ENCODE data around the gene MYL9.

Gene MYL9

GRCh38 chr20:36574366-36575135 lies 33.2 kb downstream of the MYL9 start:
- peak overlapping the region; percentile 78 for H3K4me3 ChIP-seq (ENCODE audit: low read depth, low read length)
- no peak for DNase-seq (ENCODE audit: low read depth)
- TF ChIP-seq, protein P1, sequence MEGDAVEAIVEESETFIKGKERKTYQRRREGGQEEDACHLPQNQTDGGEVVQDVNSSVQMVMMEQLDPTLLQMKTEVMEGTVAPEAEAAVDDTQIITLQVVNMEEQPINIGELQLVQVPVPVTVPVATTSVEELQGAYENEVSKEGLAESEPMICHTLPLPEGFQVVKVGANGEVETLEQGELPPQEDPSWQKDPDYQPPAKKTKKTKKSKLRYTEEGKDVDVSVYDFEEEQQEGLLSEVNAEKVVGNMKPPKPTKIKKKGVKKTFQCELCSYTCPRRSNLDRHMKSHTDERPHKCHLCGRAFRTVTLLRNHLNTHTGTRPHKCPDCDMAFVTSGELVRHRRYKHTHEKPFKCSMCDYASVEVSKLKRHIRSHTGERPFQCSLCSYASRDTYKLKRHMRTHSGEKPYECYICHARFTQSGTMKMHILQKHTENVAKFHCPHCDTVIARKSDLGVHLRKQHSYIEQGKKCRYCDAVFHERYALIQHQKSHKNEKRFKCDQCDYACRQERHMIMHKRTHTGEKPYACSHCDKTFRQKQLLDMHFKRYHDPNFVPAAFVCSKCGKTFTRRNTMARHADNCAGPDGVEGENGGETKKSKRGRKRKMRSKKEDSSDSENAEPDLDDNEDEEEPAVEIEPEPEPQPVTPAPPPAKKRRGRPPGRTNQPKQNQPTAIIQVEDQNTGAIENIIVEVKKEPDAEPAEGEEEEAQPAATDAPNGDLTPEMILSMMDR (IDR thresholded peaks at IDR 0.05; ENCODE audit: control insufficient read depth, extremely low read depth, insufficient read depth) = no peak

- no peak for DNase-seq (ENCODE audit: low read depth)
- TF ChIP-seq, protein P1 (IDR thresholded peaks at IDR 0.05; ENCODE audit: control insufficient read depth, extremely low read depth, insufficient read depth) = no peak
- H3K4me3 ChIP-seq (ENCODE audit: low read depth, low read length) = no peak overlapping the region
Measured at GRCh38 chr20:36576081-36576445, 34.7 kb downstream of the MYL9 start.

- H3K4me3 ChIP-seq (ENCODE audit: low read depth, low read length) = no peak overlapping the region
- no peak for DNase-seq (ENCODE audit: low read depth)
- TF ChIP-seq, protein P1 (IDR thresholded peaks at IDR 0.05; ENCODE audit: control insufficient read depth, extremely low read depth, insufficient read depth) = no peak
Measured at GRCh38 chr20:36578356-36579041, 37.2 kb downstream of the MYL9 start.

DNA sequence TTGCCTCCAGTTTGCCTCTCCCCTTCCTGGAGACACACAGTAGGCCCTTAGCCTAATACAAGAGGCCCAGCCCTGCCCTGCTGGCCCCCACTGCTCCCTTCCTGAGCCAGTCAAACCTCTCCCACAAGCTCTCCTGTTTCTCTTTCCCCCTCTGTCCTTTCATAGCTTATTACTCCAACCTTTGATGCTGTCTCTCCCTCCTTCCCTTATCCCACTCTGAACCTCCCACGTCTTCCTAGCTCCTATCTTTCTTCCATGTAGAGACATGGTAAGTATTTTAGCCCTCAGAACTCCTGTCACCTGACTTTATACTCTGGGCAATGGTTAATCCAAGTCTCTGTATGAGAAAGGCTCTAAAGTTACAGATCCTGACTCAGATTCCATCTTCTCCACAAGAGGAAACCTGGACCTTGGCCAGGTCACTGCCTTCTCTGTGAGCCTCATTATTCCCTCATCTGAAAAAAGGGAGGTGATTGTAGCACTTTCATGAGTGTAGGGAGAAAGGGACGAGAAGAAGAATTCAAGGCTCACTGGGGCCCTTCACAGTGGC lies 38.8 kb downstream of the MYL9 start:
- TF ChIP-seq, protein P1 (IDR thresholded peaks at IDR 0.05; ENCODE audit: control insufficient read depth, extremely low read depth, insufficient read depth) = no peak
- no peak for DNase-seq (ENCODE audit: low read depth)

GRCh38 chr20:36582322-36582721 lies 41.0 kb downstream of the MYL9 start:
- TF ChIP-seq, protein P1 (IDR thresholded peaks at IDR 0.05; ENCODE audit: control insufficient read depth, extremely low read depth, insufficient read depth) = no peak

More for the DNA sequence above, 38.8 kb downstream of the MYL9 start:
- no peak overlapping the region for H3K4me3 ChIP-seq (ENCODE audit: low read depth, low read length)

DNA sequence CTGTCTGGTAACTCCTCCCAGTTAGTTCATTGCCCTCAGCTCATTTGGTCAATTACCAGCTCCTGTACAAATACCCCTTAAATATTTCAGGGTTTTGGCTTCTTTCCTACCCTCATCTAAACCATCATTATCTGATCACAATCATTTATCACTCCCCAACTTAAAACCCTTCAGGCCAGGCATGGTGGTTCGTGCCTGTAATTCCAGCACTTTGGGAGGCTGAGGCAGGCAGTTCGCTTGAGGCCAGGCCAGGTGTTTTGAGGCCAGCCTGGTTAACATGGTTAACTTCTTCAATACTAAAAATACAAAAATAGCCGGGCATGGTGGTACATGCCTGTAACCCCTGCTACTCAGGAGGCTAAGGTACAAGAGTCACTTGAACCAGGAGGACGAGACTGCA lies 41.5 kb downstream of the MYL9 start:
- no peak overlapping the region for H3K4me3 ChIP-seq (ENCODE audit: low read depth, low read length)
- DNase-seq (ENCODE audit: low read depth) = no peak
- TF ChIP-seq, protein P1 (IDR thresholded peaks at IDR 0.05; ENCODE audit: control insufficient read depth, extremely low read depth, insufficient read depth) = no peak

More at GRCh38 chr20:36582322-36582721, 41.0 kb downstream of the MYL9 start:
- H3K4me3 ChIP-seq (ENCODE audit: low read depth, low read length) = no peak overlapping the region
- DNase-seq (ENCODE audit: low read depth) = no peak
